GM12878 (cell line): ENCODE measurements around the gene CNN2. TPM values are rescaled to one million over a fixed set of nuclear protein-coding genes. Genes with fewer than 3 reads are reported as not detected.

ENCODE experiments used
- CBX3 ChIP-seq: fragments of 200-600 bp; sonication (generic); IDR thresholded peaks from 2 replicates; pipeline ENCODE4 v1.6.1; 2016; ENCODE audit warnings: low read depth, borderline replicate concordance
- CTCF ChIP-seq, 3 experiments: IDR thresholded peaks in 2 of 3; conservative IDR thresholded peaks in 1 of 3; 2 replicates each; pipeline ENCODE4 v1.5.1; 2011; ENCODE audit warnings: low read depth in 3 of 3, low read length in 3 of 3, mild to moderate bottlenecking in 3 of 3, control low read depth in 2 of 3, moderate library complexity in 2 of 3, inconsistent platforms in 1 of 3, mixed read lengths in 1 of 3; ENCODE audit not compliant: control insufficient read depth in 2 of 3, insufficient read depth in 1 of 3; ENCODE audit errors: extremely low read depth in 1 of 3
- EED ChIP-seq: sonication (generic); IDR thresholded peaks from 2 replicates; pipeline ENCODE4 v1.6.1; 2016; ENCODE audit warnings: antibody characterized with exemption, low read depth
- EP300 ChIP-seq, 2 experiments: fragments of 150-350 bp in 1 of 2; IDR thresholded peaks; 2 replicates each; pipeline ENCODE4 v1.6.1; 2011 to 2012; ENCODE audit warnings: low read depth in 2 of 2, low read length in 2 of 2, borderline replicate concordance in 1 of 2, improper control_type of control experiment in 1 of 2, inconsistent platforms in 1 of 2; ENCODE audit not compliant: control insufficient read depth in 1 of 2
- MLLT1 ChIP-seq: fragments of 450-650 bp; IDR thresholded peaks from 2 replicates; pipeline ENCODE4 v1.6.1; 2016; ENCODE audit warnings: mild to moderate bottlenecking
- MXI1 ChIP-seq: fragments of 150-350 bp; IDR thresholded peaks from 2 replicates; pipeline ENCODE4 v1.6.1; 2011; ENCODE audit warnings: low read depth, mild to moderate bottlenecking, inconsistent platforms, low read length, improper control_type of control experiment
- NFYA ChIP-seq: IDR thresholded peaks from 2 replicates; pipeline ENCODE4 v1.6.1; 2011; ENCODE audit warnings: low read depth, mild to moderate bottlenecking, low read length, improper control_type of control experiment, borderline replicate concordance
- RAD21 ChIP-seq: IDR thresholded peaks from 2 replicates; pipeline ENCODE4 v1.6.1; 2011; ENCODE audit warnings: mild to moderate bottlenecking, low read depth, low read length, moderate library complexity; ENCODE audit not compliant: insufficient read depth
- RELB ChIP-seq: fragments of 450-650 bp; IDR thresholded peaks from 2 replicates; pipeline ENCODE4 v1.6.1; 2017; ENCODE audit warnings: low read depth, mild to moderate bottlenecking, moderate library complexity
- SMAD1 ChIP-seq: fragments of 450-650 bp; IDR thresholded peaks from 2 replicates; pipeline ENCODE4 v1.6.1; 2018; ENCODE audit warnings: mild to moderate bottlenecking, low read depth; ENCODE audit not compliant: partially characterized antibody
- USF2 ChIP-seq: IDR thresholded peaks from 2 replicates; pipeline ENCODE4 v1.6.1; 2011; ENCODE audit warnings: low read depth, low read length, improper control_type of control experiment, borderline replicate concordance
- ZBED1 ChIP-seq: IDR thresholded peaks from 2 replicates; pipeline ENCODE4 v1.6.1; 2016; ENCODE audit warnings: borderline replicate concordance
- ZNF24 ChIP-seq: fragments of 450-650 bp; IDR thresholded peaks from 2 replicates; pipeline ENCODE4 v1.6.1; 2017; ENCODE audit warnings: antibody characterized with exemption, mild to moderate bottlenecking
- ZNF622 ChIP-seq: fragments of 450-650 bp; IDR thresholded peaks from 2 replicates; pipeline ENCODE4 v1.6.1; 2017; ENCODE audit warnings: mild to moderate bottlenecking, inconsistent platforms
- ZNF687 ChIP-seq: fragments of 450-650 bp; IDR thresholded peaks from 2 replicates; pipeline ENCODE4 v1.6.1; 2017; ENCODE audit warnings: mild to moderate bottlenecking, moderate library complexity
- polyA plus RNA-seq, 11 experiments: library from polyadenylated mRNA; depleted of rRNA in 4 of 11; unstranded in 6 of 11; stranded (reverse) in 5 of 11; fragments of >200 nt; fragmentation: Nextera tagmentation in 4 of 11; fragmentation: Illumina TruSeq in 1 of 11; extraction: Ambion mirVana in 4 of 11; extraction: Trizol in 1 of 11; gene quantifications; 1 replicate in 1 of 11; 2 replicates in 10 of 11; pipeline versions ENCODE4 v1.2.1 to v1.2.3, GENCODE V29; 2011 to 2016; ENCODE audit warnings: inconsistent platforms in 2 of 11, missing spikeins in 2 of 11, low read depth in 1 of 11
- total RNA-seq, 4 experiments: library from RNA; depleted of rRNA in 3 of 4; stranded (reverse); fragments of >200 nt in 3 of 4; fragmentation: Illumina TruSeq in 1 of 4; extraction: Trizol in 1 of 4; gene quantifications; 2 replicates each; pipeline versions ENCODE4 v1.2.1 to v1.2.3, GENCODE V29; 2013 to 2021

CNN2 gene
- total and polyA plus RNA-seq, 10 of the 15 experiments (the other 5 are each of a cell fraction or from before 2014, with no cell fraction given) = 34.7 to 311 (median 172) TPM

GRCh38 chr19:984165-984967 lies 42.0 kb upstream of the CNN2 start, which contains the start of gene WDR18 (continued):
- TF ChIP-seq ZNF687 = no peak; the same call in 1 of the 2 replicates
- no peak; the same call in 1 of the 2 replicates for TF ChIP-seq USF2
- TF ChIP-seq CBX3 = no peak
- TF ChIP-seq ZNF622 = no peak
- peak; percentile 90; the same call in 1 of the 2 replicates for TF ChIP-seq RELB
- no peak for TF ChIP-seq ZNF24
- no peak for TF ChIP-seq EP300 (IDR thresholded peaks at IDR 0.05; ENCODE audit: borderline replicate concordance in 1 of 2, control insufficient read depth in 1 of 2, low read depth in 2 of 2, low read length in 2 of 2)
- peak in 2 of 3 experiments; percentile 8 to 9; a peak in 1 of 6 replicates for TF ChIP-seq CTCF (IDR thresholded peaks at IDR 0.05 in 2 of 3, conservative IDR thresholded peaks at IDR 0.05 in 1 of 3; ENCODE audit: control insufficient read depth in 2 of 3, extremely low read depth in 1 of 3, insufficient read depth in 1 of 3, low read depth in 3 of 3, low read length in 3 of 3)
- no peak for TF ChIP-seq EED
- no peak for TF ChIP-seq ZBED1
- TF ChIP-seq NFYA = no peak
- TF ChIP-seq MLLT1 = no peak; the same call in 1 of the 2 replicates
- peak; percentile 89 for TF ChIP-seq MXI1
- no peak for TF ChIP-seq RAD21
- TF ChIP-seq SMAD1 = no peak
